HepG2 (cell line): Measurements from ENCODE around the gene CCDC154. TPM values are rescaled to one million over a fixed set of nuclear protein-coding genes. Genes with fewer than 3 reads are reported as not detected.

Source experiments
- IRX3 ChIP-seq: sonication (generic); formaldehyde crosslinking; IDR thresholded peaks from 2 replicates; pipeline ENCODE4 v1.8.1; 2023; ENCODE audit warnings: mild to moderate bottlenecking, low read depth, missing genetic modification reagents, borderline replicate concordance
- PAF1 ChIP-seq: IDR thresholded peaks from 2 replicates; pipeline ENCODE4 v1.6.1; 2016; ENCODE audit warnings: missing genetic modification reagents, missing compliant biosample characterization
- SAP130 ChIP-seq: IDR thresholded peaks from 2 replicates; pipeline ENCODE4 v1.6.1; 2016; ENCODE audit warnings: low read depth
- SOX13 ChIP-seq, 3 experiments: fragments of 450-650 bp in 1 of 3; sonication (generic) in 1 of 3; formaldehyde crosslinking in 1 of 3; IDR thresholded peaks in 2 of 3; conservative IDR thresholded peaks in 1 of 3; 2 replicates each; pipeline versions ENCODE4 v1.5.0 to v1.6.1; 2016 to 2020; ENCODE audit warnings: antibody characterized with exemption in 1 of 3, mild to moderate bottlenecking in 1 of 3, missing compliant biosample characterization in 1 of 3, missing genetic modification reagents in 1 of 3, moderate library complexity in 1 of 3
- TCF12 ChIP-seq, 2 experiments: fragments of 450-650 bp in 1 of 2; sonication (generic) in 1 of 2; formaldehyde crosslinking in 1 of 2; IDR thresholded peaks; 2 replicates each; pipeline versions ENCODE4 v1.6.1 to v1.8.0; 2017 to 2022; ENCODE audit warnings: antibody characterized with exemption in 1 of 2, mild to moderate bottlenecking in 1 of 2, missing genetic modification reagents in 1 of 2, moderate library complexity in 1 of 2
- ZFP41 ChIP-seq: sonication (generic); formaldehyde crosslinking; IDR thresholded peaks from 2 replicates; pipeline ENCODE4 v1.4.0; 2020; ENCODE audit warnings: mild to moderate bottlenecking, missing genetic modification reagents, borderline replicate concordance
- ZFP90 ChIP-seq: sonication (generic); formaldehyde crosslinking; IDR thresholded peaks from 2 replicates; pipeline ENCODE4 v1.8.0; 2022; ENCODE audit warnings: missing genetic modification reagents, mild to moderate bottlenecking, inconsistent platforms, borderline replicate concordance
- ZGPAT ChIP-seq: IDR thresholded peaks from 2 replicates; pipeline ENCODE4 v1.6.1; 2016; ENCODE audit warnings: mild to moderate bottlenecking
- ZMAT3 ChIP-seq: sonication (generic); formaldehyde crosslinking; conservative IDR thresholded peaks from 2 replicates; pipeline ENCODE4 v1.7.0; 2021; ENCODE audit warnings: missing genetic modification reagents
- polyA plus RNA-seq, 8 experiments: library from polyadenylated mRNA; depleted of rRNA in 3 of 8; stranded (reverse) in 7 of 8; unstranded in 1 of 8; fragments of >200 nt; fragmentation: Illumina TruSeq in 4 of 8; extraction: Trizol in 4 of 8; gene quantifications; 2 replicates each; pipeline versions ENCODE4 v1.2.1 to v1.2.3, GENCODE V29; 2011 to 2016; ENCODE audit warnings: low read depth in 4 of 8, missing spikeins in 1 of 8, mixed read lengths in 1 of 8; ENCODE audit not compliant: insufficient read depth in 1 of 8
- total RNA-seq, 5 experiments: library from RNA; depleted of rRNA; stranded (reverse); fragments of >200 nt; fragmentation: Illumina TruSeq; extraction: Trizol; gene quantifications; 2 replicates each; pipeline ENCODE4 v1.2.3, GENCODE V29; 2016; ENCODE audit warnings: low read depth in 1 of 5
- TF ChIP-seq, protein P1 (sequence below): IDR thresholded peaks from 2 replicates; pipeline ENCODE4 v1.6.1; 2016; ENCODE audit warnings: missing compliant biosample characterization, missing genetic modification reagents, borderline replicate concordance
- TF ChIP-seq, protein P2 (sequence below): sonication (generic); formaldehyde crosslinking; IDR thresholded peaks from 2 replicates; pipeline ENCODE4 v1.8.0; 2022; ENCODE audit warnings: missing genetic modification reagents, mild to moderate bottlenecking, inconsistent platforms, borderline replicate concordance
- TF ChIP-seq, protein P3 (sequence below): sonication (generic); formaldehyde crosslinking; IDR thresholded peaks from 2 replicates; pipeline ENCODE4 v1.4.0; 2020; ENCODE audit warnings: missing genetic modification reagents, borderline replicate concordance
- TF ChIP-seq, protein P4 (sequence below): sonication (generic); formaldehyde crosslinking; IDR thresholded peaks from 2 replicates; pipeline ENCODE4 v1.5.1; 2020; ENCODE audit warnings: mild to moderate bottlenecking, missing genetic modification reagents, moderate library complexity

Gene CCDC154
- total and polyA plus RNA-seq, 2 of the 13 experiments (the other 11 are each of a cell fraction or from before 2014, with no cell fraction given) = 0.92 to 1.5 TPM

GRCh38 chr16:1435921-1436697 is 8.2 kb downstream of the CCDC154 start (continued):
- TF ChIP-seq, protein P1, sequence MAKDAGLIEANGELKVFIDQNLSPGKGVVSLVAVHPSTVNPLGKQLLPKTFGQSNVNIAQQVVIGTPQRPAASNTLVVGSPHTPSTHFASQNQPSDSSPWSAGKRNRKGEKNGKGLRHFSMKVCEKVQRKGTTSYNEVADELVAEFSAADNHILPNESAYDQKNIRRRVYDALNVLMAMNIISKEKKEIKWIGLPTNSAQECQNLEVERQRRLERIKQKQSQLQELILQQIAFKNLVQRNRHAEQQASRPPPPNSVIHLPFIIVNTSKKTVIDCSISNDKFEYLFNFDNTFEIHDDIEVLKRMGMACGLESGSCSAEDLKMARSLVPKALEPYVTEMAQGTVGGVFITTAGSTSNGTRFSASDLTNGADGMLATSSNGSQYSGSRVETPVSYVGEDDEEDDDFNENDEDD = peak; percentile 57; the same call in 1 of the 2 replicates
- no peak for TF ChIP-seq ZFP90 (CRISPR knock-in tag)
- peak; percentile 49 for TF ChIP-seq SAP130 (CRISPR knock-in tag)
- TF ChIP-seq, protein P2, sequence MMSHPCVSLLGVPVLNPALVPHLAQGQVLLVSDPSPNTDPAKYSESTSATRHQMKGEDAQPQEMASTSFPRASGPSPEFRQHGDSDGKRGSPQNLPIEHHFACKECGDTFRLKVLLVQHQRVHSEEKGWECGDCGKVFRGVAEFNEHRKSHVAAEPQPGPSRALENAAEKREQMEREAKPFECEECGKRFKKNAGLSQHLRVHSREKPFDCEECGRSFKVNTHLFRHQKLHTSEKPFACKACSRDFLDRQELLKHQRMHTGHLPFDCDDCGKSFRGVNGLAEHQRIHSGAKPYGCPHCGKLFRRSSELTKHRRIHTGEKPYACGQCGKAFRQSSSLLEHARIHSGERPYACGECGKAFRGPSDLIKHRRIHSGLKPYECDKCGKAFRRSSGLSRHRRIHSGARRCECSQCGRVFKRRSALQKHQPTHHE (CRISPR knock-in tag) = no peak
- TF ChIP-seq PAF1 = no peak
- TF ChIP-seq, protein P3, sequence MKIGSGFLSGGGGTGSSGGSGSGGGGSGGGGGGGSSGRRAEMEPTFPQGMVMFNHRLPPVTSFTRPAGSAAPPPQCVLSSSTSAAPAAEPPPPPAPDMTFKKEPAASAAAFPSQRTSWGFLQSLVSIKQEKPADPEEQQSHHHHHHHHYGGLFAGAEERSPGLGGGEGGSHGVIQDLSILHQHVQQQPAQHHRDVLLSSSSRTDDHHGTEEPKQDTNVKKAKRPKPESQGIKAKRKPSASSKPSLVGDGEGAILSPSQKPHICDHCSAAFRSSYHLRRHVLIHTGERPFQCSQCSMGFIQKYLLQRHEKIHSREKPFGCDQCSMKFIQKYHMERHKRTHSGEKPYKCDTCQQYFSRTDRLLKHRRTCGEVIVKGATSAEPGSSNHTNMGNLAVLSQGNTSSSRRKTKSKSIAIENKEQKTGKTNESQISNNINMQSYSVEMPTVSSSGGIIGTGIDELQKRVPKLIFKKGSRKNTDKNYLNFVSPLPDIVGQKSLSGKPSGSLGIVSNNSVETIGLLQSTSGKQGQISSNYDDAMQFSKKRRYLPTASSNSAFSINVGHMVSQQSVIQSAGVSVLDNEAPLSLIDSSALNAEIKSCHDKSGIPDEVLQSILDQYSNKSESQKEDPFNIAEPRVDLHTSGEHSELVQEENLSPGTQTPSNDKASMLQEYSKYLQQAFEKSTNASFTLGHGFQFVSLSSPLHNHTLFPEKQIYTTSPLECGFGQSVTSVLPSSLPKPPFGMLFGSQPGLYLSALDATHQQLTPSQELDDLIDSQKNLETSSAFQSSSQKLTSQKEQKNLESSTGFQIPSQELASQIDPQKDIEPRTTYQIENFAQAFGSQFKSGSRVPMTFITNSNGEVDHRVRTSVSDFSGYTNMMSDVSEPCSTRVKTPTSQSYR (CRISPR knock-in tag) = peak; percentile 69
- peak; percentile 73; the same call in 1 of the 2 replicates for TF ChIP-seq ZMAT3
- TF ChIP-seq ZFP41 (CRISPR knock-in tag) = no peak
- TF ChIP-seq TCF12 (IDR thresholded peaks at IDR 0.05) = no peak
- TF ChIP-seq TCF12 (CRISPR knock-in tag; IDR thresholded peaks at IDR 0.05) = no peak
- no peak for TF ChIP-seq IRX3 (CRISPR knock-in tag)
- TF ChIP-seq ZGPAT (CRISPR knock-in tag) = peak; percentile 29; the same call in 1 of the 2 replicates
- TF ChIP-seq SOX13 (IDR thresholded peaks at IDR 0.05) = no peak
- TF ChIP-seq SOX13 (CRISPR knock-in tag; conservative IDR thresholded peaks at IDR 0.05 in 1 of 2, IDR thresholded peaks at IDR 0.05 in 1 of 2) = peak in 1 of 2 experiments; percentile 15; a peak in 1 of 4 replicates
- TF ChIP-seq, protein P4, sequence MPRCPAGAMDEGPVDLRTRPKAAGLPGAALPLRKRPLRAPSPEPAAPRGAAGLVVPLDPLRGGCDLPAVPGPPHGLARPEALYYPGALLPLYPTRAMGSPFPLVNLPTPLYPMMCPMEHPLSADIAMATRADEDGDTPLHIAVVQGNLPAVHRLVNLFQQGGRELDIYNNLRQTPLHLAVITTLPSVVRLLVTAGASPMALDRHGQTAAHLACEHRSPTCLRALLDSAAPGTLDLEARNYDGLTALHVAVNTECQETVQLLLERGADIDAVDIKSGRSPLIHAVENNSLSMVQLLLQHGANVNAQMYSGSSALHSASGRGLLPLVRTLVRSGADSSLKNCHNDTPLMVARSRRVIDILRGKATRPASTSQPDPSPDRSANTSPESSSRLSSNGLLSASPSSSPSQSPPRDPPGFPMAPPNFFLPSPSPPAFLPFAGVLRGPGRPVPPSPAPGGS = peak; percentile 58; the same call in 1 of the 2 replicates
